Measurements from ENCODE around the gene OPCML. TPM values are rescaled to one million over a fixed set of nuclear protein-coding genes. Genes with fewer than 3 reads are reported as not detected.

The OPCML gene
- total and polyA plus RNA-seq, 2 experiments from 2014 or later = 1.2 to 4.4 TPM

- no peaks in the 10 kb centered on the region for H3K36me3 ChIP-seq (ENCODE audit: insufficient read depth)
These were observed 6.3 kb downstream of the OPCML start for GRCh38 chr11:133525976-133526375.

GRCh38 chr11:133524488-133524887 lies 7.8 kb downstream of the OPCML start:
- no peak overlapping the region for H3K4me3 Mint-ChIP-seq

More at GRCh38 chr11:133525976-133526375, 6.3 kb downstream of the OPCML start:
- H3K9me3 Mint-ChIP-seq = no peaks in the 10 kb centered on the region; the same call in 2 of the 3 replicates
- H3K79me2 ChIP-seq (replicated peaks; ENCODE audit: insufficient read depth) = peaks cover 42% of the 10 kb centered on the region
- DNase-seq (ENCODE audit: low spot score) (no peak), ATAC-seq (no peak)
- no peaks in the 10 kb centered on the region for H4K20me1 ChIP-seq (replicated peaks; ENCODE audit: insufficient read depth)
- H3K9me2 ChIP-seq (ENCODE audit: insufficient read depth) = peaks cover 26% of the 10 kb centered on the region
- H2AFZ ChIP-seq = no peak overlapping the region
- no peak overlapping the region for H3K27ac Mint-ChIP-seq
- TF ChIP-seq ETS1 (IDR thresholded peaks at IDR 0.05) (no peak), POLR2AphosphoS5 (IDR thresholded peaks at IDR 0.05; ENCODE audit: low read depth) (no peak), CREB1 (CRISPR knock-in tag; IDR thresholded peaks at IDR 0.05; ENCODE audit: low read depth) (no peak), EZH2phosphoT487 (IDR thresholded peaks at IDR 0.05; ENCODE audit: unreplicated experiment) (no peak), JUNB (IDR thresholded peaks at IDR 0.05; ENCODE audit: unreplicated experiment) (no peak), ZNF331 (CRISPR knock-in tag; IDR thresholded peaks at IDR 0.05; ENCODE audit: low read depth) (no peak), ZNF114 (CRISPR knock-in tag; IDR thresholded peaks at IDR 0.05) (no peak)
- H3K36me3 Mint-ChIP-seq (ENCODE audit: low read depth) = peaks cover 10% of the 10 kb centered on the region; the same call in 2 of the 3 replicates
- H3K4me1 ChIP-seq (ENCODE audit: insufficient read depth) = peaks cover 12% of the 10 kb centered on the region
- H3K4me3 Mint-ChIP-seq = no peak overlapping the region
- H3K27me3 ChIP-seq (ENCODE audit: insufficient read depth) = no peaks in the 10 kb centered on the region
- H3K4me3 ChIP-seq = no peak overlapping the region
- H3K4me2 ChIP-seq = no peak overlapping the region
- H3K4me1 Mint-ChIP-seq = peaks cover 28% of the 10 kb centered on the region
- peaks cover 1% of the 10 kb centered on the region for H3K27me3 Mint-ChIP-seq (ENCODE audit: insufficient read depth, low read depth, poor library complexity)
- no peaks in the 10 kb centered on the region; the same call in 1 of the 2 replicates for H3F3A ChIP-seq (replicated peaks; ENCODE audit: low read depth)
- no peak overlapping the region for H3K27ac ChIP-seq (ENCODE audit: low read depth)

More at GRCh38 chr11:133524488-133524887, 7.8 kb downstream of the OPCML start:
- Histone ChIP-seq H3K27me3 (ENCODE audit: insufficient read depth) (no peaks in the 10 kb centered on the region), H3K4me1 (ENCODE audit: insufficient read depth) (peaks cover 6% of the 10 kb centered on the region), H3K9me2 (ENCODE audit: insufficient read depth) (peaks cover 26% of the 10 kb centered on the region), H3K4me3 (no peak overlapping the region), H3K36me3 (ENCODE audit: insufficient read depth) (no peaks in the 10 kb centered on the region), H3K79me2 (replicated peaks; ENCODE audit: insufficient read depth) (peaks cover 38% of the 10 kb centered on the region), H3K4me2 (no peak overlapping the region), H3F3A (replicated peaks; ENCODE audit: low read depth) (no peaks in the 10 kb centered on the region; the same call in 1 of the 2 replicates), H2AFZ (no peak overlapping the region), H3K27ac (ENCODE audit: low read depth) (no peak overlapping the region), H4K20me1 (replicated peaks; ENCODE audit: insufficient read depth) (no peaks in the 10 kb centered on the region)
- Mint-ChIP-seq H3K36me3 (ENCODE audit: low read depth) (peaks cover 10% of the 10 kb centered on the region; the same call in 2 of the 3 replicates), H3K27me3 (ENCODE audit: insufficient read depth, low read depth, poor library complexity) (no peaks in the 10 kb centered on the region), H3K9me3 (no peaks in the 10 kb centered on the region; the same call in 2 of the 3 replicates), H3K27ac (no peak overlapping the region), H3K4me1 (peaks cover 16% of the 10 kb centered on the region)
- DNase-seq (ENCODE audit: low spot score) = no peak
- no peak for ATAC-seq
- TF ChIP-seq ZNF331 (CRISPR knock-in tag; IDR thresholded peaks at IDR 0.05; ENCODE audit: low read depth) (no peak), ZNF462 (CRISPR knock-in tag; IDR thresholded peaks at IDR 0.05) (no peak), JUNB (IDR thresholded peaks at IDR 0.05; ENCODE audit: unreplicated experiment) (no peak), EZH2 (IDR thresholded peaks at IDR 0.05; ENCODE audit: low read depth, unreplicated experiment) (no peak)

Measured in GM23338 (cell line).